Colonic mucosa (tissue), 4 donors: ENCODE measurements around the gene LYPD5. TPM values are rescaled to one million over a fixed set of nuclear protein-coding genes. Genes with fewer than 3 reads are reported as not detected.

ENCODE experiments used
- DNase-seq: peaks from one replicate; pipeline ENCODE4 v3.0.0-alpha.2; 2020
- H3K27ac ChIP-seq: fragments of 200-600 bp; one replicate; pipeline ENCODE4 v1.8.0; 2021
- H3K27me3 ChIP-seq: fragments of 200-600 bp; one replicate; pipeline ENCODE4 v1.8.0; 2021
- H3K36me3 ChIP-seq: fragments of 200-600 bp; one replicate; pipeline ENCODE4 v1.8.0; 2021
- H3K4me1 ChIP-seq: fragments of 200-600 bp; one replicate; pipeline ENCODE4 v1.8.0; 2021; ENCODE audit warnings: mild to moderate bottlenecking
- H3K4me3 ChIP-seq: fragments of 200-600 bp; one replicate; pipeline ENCODE4 v1.8.0; 2021
- H3K9ac ChIP-seq, 2 donors: one replicate each; pipeline ENCODE4 v1.7.0; 2013; ENCODE audit warnings: control low read depth in 2 of 2, low read depth in 2 of 2, low read length in 2 of 2
- H3K9me3 ChIP-seq: fragments of 200-600 bp; one replicate; pipeline ENCODE4 v1.8.0; 2021
- CTCF ChIP-seq: fragments of 200-600 bp; IDR thresholded peaks from one replicate; pipeline ENCODE4 v1.8.0; 2022; ENCODE audit warnings: antibody characterized with exemption, mild to moderate bottlenecking
- intact Hi-C: fragments of 100-400 bp; cut with DNase I; formaldehyde crosslinking; loops from one replicate; pipeline ENCODE4 v1.14.1; 2022
- total RNA-seq, 2 donors: library from RNA; stranded (reverse); fragmentation: NEBNext Ultra II Directional in 1 of 2; extraction: Animal tissue kit (Norgen Biotek cat#: 25700) in 1 of 2; gene quantifications; one replicate each; pipeline ENCODE4 v1.2.1, GENCODE V29; 2021
- donor health status: healthy.
- donor health status: DM: no; HTN: no; CAD: no.
- donor health status: DM: no; HTN: no; CAD: no.

LYPD5 gene
- total RNA-seq, 2 donors from 2014 or later, result 3.3 to 3.9 TPM

GRCh38 chr19:43790587-43790986, 11.7 kb downstream of the LYPD5 start:
- Histone ChIP-seq H3K9ac (no peak overlapping the region), H3K4me3 (no peak overlapping the region), H3K27ac (no peak overlapping the region), H3K36me3 (no peaks in the 10 kb centered on the region), H3K4me1 (peaks cover 2% of the 10 kb centered on the region), H3K9me3 (no peaks in the 10 kb centered on the region), H3K27me3 (no peaks in the 10 kb centered on the region)
- TF ChIP-seq CTCF, result no peak
- intact Hi-C loops, result no loop called here
- no peak for DNase-seq

- H3K9me3 ChIP-seq, result no peaks in the 10 kb centered on the region
- intact Hi-C loops, result no loop called here
- H3K4me3 ChIP-seq, result no peak overlapping the region
- no peaks in the 10 kb centered on the region for H3K36me3 ChIP-seq
- H3K9ac ChIP-seq, result no peak overlapping the region
- DNase-seq, result no peak
- TF ChIP-seq CTCF, result no peak
- no peaks in the 10 kb centered on the region for H3K27me3 ChIP-seq
- no peak overlapping the region for H3K27ac ChIP-seq
- H3K4me1 ChIP-seq, result peaks cover 5% of the 10 kb centered on the region
Observed at GRCh38 chr19:43789029-43789428, 13.2 kb downstream of the LYPD5 start.

- DNase-seq, result no peak
- Histone ChIP-seq H3K36me3 (no peaks in the 10 kb centered on the region), H3K27ac (no peak overlapping the region), H3K4me3 (no peak overlapping the region), H3K9ac (no peak overlapping the region), H3K9me3 (no peaks in the 10 kb centered on the region), H3K4me1 (peaks cover 5% of the 10 kb centered on the region), H3K27me3 (no peaks in the 10 kb centered on the region)
- intact Hi-C loops, result no loop called here
- no peak for TF ChIP-seq CTCF
Observed at GRCh38 chr19:43786665-43787064, 15.6 kb downstream of the LYPD5 start.

- peak; percentile 98 for TF ChIP-seq CTCF
- Histone ChIP-seq H3K9me3 (no peaks in the 10 kb centered on the region), H3K4me3 (no peak overlapping the region), H3K36me3 (no peaks in the 10 kb centered on the region), H3K27ac (peak overlapping the region; percentile 34), H3K27me3 (no peaks in the 10 kb centered on the region), H3K4me1 (peaks cover 5% of the 10 kb centered on the region), H3K9ac (peak overlapping the region in 1 of 2 donors; percentile 69)
- intact Hi-C loops, result loop anchor here (2.0 kb wide), 1 partner anchor 38 kb away; no protein-coding TSS in a partner anchor
- DNase-seq, result peak; percentile 79
Observed at GRCh38 chr19:43784981-43785808, 17.1 kb downstream of the LYPD5 start.

GRCh38 chr19:43784241-43784980, 17.8 kb downstream of the LYPD5 start:
- H3K9ac ChIP-seq, result peak overlapping the region in 1 of 2 donors; percentile 69
- H3K4me1 ChIP-seq, result peaks cover 7% of the 10 kb centered on the region
- no peak overlapping the region for H3K4me3 ChIP-seq
- no peaks in the 10 kb centered on the region for H3K9me3 ChIP-seq
- H3K36me3 ChIP-seq, result no peaks in the 10 kb centered on the region
- H3K27me3 ChIP-seq, result no peaks in the 10 kb centered on the region
- TF ChIP-seq CTCF, result no peak
- DNase-seq, result peak; percentile 73
- intact Hi-C loops, result loop anchor here (2.0 kb wide), 1 partner anchor 38 kb away; no protein-coding TSS in a partner anchor
- no peak overlapping the region for H3K27ac ChIP-seq
